GM11168 (cell line): ENCODE measurements around the gene FFAR4.
"Not testable (repeated sequence)": the region's sequence is repeated elsewhere in the genome, so short reads cannot be mapped to it uniquely, and the experiment has no call there.

Source experiments
- in situ Hi-C: fragments of 300-500 bp; cut with MboI; formaldehyde crosslinking; loops from one replicate; pipeline ENCODE4 v1.12.0; 2022; ENCODE audit warnings: low sequenced_read_pairs; ENCODE audit not compliant: unreplicated experiment

Gene FFAR4

GRCh38 chr10:93566435-93567276 is at the start of gene FFAR4:
Gene FFAR4, plus strand, starts transcription at chr10:93566665. Its CDS starts 56 bp downstream, at chr10:93566721.
- in situ Hi-C loops, result loop anchor here (25.0 kb wide), 1 partner anchor 296 kb away; no protein-coding TSS in a partner anchor

- in situ Hi-C loops, result no loop called here
Measured at GRCh38 chr10:93518531-93518930, 47.9 kb upstream of the FFAR4 start.

DNA sequence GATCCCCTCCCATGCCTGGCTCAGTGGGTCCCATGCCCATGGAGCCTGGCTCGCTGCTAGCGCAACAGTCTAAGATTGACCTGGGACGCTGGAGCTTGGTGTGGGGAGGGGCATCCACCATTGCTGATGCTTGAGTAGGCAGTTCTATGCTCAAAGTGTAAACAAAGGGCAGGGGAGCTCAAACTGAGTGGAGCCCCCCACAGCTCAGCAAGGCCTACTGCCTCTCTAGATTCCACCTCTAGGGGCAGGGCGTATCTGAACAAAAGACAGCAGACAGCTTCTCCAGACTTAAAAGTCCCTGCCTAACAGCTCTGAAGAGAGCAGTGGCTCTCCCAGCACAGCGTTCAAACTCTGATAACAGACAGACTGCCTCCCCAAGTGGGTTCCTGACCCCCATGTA is 31.2 kb upstream of the FFAR4 start:
- in situ Hi-C loops, result no loop called here

GRCh38 chr10:93540871-93541270 is 25.6 kb upstream of the FFAR4 start:
- in situ Hi-C loops, result not testable (repeated sequence)

DNA sequence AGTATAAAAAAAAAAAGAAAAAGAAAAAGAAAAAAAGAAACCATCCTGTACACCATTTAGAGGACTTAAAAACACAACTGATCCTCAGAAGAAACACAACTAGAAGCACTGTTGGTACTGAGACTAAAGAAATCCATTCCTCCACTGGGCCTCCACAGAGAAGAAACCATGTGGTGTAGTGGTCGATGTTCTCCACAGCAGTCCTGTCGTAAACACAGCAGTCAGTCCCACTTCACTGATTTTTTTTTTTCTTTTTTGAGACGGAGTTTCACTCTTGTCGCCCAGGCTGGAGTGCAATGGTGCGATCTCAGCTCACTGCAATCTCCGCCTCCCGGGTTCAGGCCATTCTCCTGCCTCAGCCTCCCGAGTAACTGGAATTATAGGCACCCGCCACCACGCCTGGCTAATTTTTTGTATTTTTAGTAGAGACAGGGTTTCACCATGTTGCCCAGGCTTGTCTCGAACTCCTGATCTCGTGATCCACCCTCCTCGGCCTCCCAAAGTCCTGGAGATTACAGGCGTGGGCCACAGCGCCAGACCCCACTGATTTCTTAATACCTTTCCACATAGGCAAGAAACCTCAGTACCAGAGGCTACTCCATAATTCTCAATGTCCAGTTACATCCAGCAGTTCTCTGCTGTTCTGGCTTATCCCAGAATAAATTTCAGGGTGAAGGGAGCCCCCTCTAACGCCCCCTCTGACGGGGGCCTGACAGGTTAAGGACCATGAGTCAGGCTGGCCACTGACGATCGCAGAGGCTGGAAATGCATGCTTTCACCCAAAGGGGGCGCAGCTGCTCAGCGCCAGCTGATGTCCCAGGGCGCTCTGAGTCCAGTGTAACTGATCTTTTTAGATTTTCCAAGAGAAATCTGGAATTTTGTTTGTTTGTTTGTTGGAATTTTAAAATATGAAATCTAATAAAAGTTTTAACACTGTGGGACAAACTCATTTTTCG is 24.8 kb upstream of the FFAR4 start:
- in situ Hi-C loops, result no loop called here

DNA sequence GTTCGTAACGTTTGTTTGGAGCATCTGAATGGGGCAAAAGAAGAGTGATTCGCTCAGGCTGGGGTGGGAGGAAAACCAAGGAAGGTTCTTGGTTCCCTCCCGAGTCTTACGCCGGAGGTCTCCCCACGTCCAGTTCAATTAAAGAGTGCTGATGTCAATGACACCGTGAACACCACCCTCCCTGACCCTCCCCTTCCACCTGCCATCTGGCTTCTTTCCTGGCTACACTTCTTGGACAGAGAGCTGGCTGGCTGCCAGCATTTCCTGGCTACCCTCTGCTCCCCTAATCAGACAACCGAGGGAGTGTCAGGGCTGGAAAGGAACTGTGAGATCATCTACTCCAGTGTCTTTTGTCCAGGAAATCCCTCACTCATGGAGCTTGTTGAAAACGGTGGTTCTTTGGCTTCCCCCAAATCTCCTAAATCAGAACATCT is 24.1 kb upstream of the FFAR4 start:
- in situ Hi-C loops, result no loop called here

DNA sequence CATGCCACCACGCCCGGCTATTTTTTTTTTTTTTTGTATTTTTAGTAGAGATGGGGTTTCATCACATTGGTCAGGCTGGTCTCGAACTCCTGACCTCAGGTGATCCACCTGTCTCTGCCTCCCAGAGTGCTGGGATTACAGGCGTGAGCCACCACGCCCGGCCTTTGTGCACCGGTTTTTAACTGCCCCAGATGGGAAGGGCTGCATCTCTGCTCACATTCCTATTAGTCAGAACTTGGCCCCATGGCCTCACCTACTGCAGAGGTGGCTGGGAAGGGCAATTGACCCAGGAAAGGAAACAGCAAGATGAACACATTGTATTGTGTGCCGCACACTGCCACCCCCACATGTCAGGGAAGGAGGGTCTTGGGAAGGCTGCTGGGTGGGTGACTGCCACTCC is 19.5 kb upstream of the FFAR4 start:
- in situ Hi-C loops, result not testable (repeated sequence)

DNA sequence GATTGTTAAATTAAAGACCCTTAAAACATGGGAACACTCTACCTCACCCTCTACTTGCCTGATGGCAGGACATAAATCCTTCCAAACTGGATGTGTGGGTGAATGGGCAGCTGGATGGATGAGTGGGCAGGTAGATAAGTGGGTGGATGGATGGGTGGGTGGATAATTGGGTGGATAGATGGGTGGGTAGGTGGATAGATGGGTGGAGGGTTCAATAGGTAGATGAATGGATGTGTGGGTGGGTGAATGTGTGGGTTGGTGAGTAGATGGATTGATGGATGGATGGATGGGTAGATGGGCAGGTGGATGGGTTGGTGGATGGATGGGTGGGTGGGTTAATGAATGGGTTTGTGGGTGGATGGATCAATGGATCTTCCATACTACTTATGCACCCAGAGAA is 18.9 kb upstream of the FFAR4 start:
- in situ Hi-C loops, result no loop called here

GRCh38 chr10:93548376-93549071 is 17.9 kb upstream of the FFAR4 start:
- in situ Hi-C loops, result no loop called here

- in situ Hi-C loops, result loop anchor here (5.0 to 25.0 kb wide), 2 partner anchors 127 to 312 kb away; no protein-coding TSS in a partner anchor
Measured at GRCh38 chr10:93550606-93551005, 15.9 kb upstream of the FFAR4 start.

DNA sequence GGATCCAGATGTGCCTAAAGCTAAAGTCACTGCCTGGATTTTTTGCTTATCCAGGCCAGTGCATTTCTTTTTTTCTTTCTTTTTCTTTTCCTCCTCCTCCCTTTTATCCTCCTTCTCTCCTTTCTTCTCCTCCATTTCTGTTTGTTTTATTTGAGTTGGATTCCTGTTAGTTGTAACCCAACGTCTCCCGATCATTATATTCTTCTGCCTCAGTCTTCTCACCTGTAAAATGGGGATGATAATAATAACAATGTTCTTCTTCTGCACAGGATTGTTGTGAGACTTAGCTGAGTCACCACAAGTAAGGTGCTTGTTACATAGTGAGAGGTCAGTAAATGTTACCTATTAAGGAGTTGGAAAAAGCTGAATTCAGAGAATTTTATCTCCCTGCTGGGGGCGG is 13.7 kb upstream of the FFAR4 start:
- in situ Hi-C loops, result loop anchor here (5.0 to 25.0 kb wide), 2 partner anchors 125 to 310 kb away; no protein-coding TSS in a partner anchor

DNA sequence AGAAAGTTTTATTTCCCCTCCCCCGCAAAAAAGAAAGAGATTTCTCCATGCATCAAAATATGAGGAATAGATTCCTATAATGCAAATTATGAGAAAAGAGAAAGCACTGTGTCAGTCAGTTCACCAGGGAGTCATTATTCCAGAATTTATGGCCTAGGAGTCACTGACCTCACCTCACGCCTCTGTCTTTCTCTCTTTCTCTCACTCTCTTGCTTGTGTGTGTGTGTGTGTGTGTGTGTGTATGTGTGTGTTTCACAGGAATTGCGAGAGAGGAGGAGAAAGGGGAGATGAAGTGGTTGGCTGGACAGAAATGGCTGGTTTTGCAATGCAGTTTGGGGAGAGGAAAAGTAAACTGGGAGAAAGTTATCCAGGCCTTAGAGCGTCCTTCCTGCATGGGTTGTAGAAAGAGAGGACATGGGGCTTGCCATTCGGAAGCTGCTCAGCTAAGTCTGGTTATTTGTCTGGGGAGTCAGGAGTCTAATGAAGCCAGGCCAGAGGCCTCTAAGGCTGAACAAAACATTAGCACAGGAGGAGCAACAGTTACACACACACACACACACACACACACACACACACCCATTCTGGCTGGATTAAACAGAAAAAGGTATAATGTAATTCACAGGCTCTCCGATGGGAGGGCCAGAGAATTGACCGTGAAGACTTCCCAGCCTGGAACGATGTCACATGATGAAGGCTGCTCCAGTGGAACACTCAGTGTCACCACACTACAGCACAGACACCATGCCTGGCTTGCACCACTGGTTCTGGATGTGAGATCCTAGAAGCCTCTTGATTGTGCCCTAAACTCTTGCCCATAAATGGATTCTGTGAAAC is 12.8 kb upstream of the FFAR4 start:
- in situ Hi-C loops, result loop anchor here (5.0 to 25.0 kb wide), 2 partner anchors 124 to 309 kb away; no protein-coding TSS in a partner anchor

DNA sequence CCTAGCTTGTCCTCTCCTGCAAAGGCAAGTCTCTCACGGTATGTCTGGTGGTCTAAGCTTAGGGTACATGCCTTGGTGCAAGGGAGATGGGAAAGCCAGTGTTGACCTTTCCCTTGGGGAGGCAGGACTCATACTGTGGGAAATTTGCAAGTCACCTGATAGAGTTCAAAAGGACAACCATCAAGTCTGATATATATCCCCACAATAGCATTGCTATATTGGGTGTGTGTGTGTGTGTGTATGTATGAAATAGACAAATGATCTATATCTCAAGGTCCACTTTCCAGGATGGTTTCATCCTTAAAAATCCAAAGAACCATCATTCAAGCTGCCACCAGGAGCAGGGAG is 12.2 kb upstream of the FFAR4 start:
- in situ Hi-C loops, result loop anchor here (5.0 to 25.0 kb wide), 2 partner anchors 123 to 308 kb away; no protein-coding TSS in a partner anchor

- in situ Hi-C loops, result loop anchor here (5.0 to 25.0 kb wide), 2 partner anchors 122 to 307 kb away; no protein-coding TSS in a partner anchor
Measured at GRCh38 chr10:93554760-93555432, 11.6 kb upstream of the FFAR4 start.

DNA sequence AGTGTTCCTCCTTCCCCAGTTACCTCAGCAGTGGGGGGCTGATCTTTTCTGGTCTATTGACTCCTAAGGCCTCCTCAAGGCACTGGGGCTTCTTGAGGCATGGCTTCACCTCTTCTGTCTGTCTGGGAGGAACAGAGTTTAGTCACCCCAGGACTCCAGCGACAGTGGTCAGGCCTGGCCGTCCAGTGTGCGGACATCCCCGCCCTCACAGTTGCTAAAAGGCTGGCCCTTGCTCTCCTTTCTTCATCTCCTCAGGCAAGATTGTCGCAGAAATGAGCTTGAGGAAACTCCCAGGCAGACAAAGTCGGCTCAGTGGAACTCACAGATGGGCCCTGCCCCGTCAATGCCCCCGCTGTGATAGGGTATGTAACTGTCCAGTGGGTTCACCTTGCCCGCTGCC is 7.0 kb upstream of the FFAR4 start:
- in situ Hi-C loops, result loop anchor here (25.0 kb wide), 1 partner anchor 303 kb away; no protein-coding TSS in a partner anchor

- in situ Hi-C loops, result loop anchor here (25.0 kb wide), 1 partner anchor 302 kb away; no protein-coding TSS in a partner anchor
Measured at GRCh38 chr10:93560541-93560940, 5.9 kb upstream of the FFAR4 start.

GRCh38 chr10:93565446-93565845 is 1.0 kb upstream of the FFAR4 start:
- in situ Hi-C loops, result loop anchor here (25.0 kb wide), 1 partner anchor 297 kb away; no protein-coding TSS in a partner anchor
